ENCODE measurements around the gene UBE2C. TPM values are rescaled to one million over a fixed set of nuclear protein-coding genes. Genes with fewer than 3 reads are reported as not detected.

Gene UBE2C
- polyA plus RNA-seq, 1 donor from 2014 or later: 2.5 TPM

DNA sequence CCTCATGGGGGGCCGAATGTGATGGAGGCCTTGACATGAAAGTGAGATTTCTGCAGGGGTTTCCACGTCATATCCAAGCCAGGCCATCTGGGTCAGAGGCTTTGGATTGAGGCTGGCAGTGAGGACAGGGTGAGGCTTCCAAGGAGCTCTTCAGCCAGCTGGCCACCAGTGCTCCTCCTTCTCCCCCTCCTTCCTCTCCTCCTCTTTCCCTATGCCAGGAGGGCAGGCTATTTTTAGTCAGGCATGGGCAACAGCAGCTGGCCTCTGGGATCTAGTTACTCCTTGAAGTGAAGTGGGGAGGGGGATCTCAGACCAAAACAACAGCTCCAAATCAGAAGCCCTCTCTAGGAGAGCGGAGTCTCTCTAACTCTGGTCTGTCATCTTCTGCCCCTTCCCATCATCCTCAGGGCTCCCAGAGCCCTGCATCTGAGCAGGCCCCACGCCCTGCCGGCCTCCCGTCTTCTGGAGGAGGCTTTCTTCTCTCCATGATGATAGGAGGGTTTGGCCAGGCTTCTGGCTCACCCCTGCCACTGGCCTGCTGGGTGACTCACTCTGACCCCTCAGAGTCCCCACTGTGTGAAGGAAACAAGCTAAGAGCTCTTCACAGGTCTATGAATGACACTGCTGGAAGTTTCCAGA lies 14.1 kb downstream of the UBE2C start:
- no peaks in the 10 kb centered on the region for H3F3A ChIP-seq (ENCODE audit: insufficient read depth, low read length, poor library complexity, severe bottlenecking)
- no peaks in the 10 kb centered on the region for H3K9me2 ChIP-seq (ENCODE audit: insufficient read depth, low read length)
- H3K79me2 ChIP-seq (replicated peaks; ENCODE audit: insufficient read depth, low read length): no peaks in the 10 kb centered on the region
- no peak overlapping the region for H3K27ac ChIP-seq (ENCODE audit: low read length)
- H4K20me1 ChIP-seq (ENCODE audit: insufficient read depth): no peaks in the 10 kb centered on the region
- no peak overlapping the region for H3K9ac ChIP-seq (ENCODE audit: low read length)
- no peak overlapping the region for H3K4me2 ChIP-seq (ENCODE audit: low read length)
- H3K36me3 ChIP-seq (ENCODE audit: insufficient read depth, low read length): no peaks in the 10 kb centered on the region
- H2AFZ ChIP-seq (ENCODE audit: low read depth, low read length): no peak overlapping the region
- H3K9me3 ChIP-seq (ENCODE audit: low read length): no peaks in the 10 kb centered on the region
- no peak overlapping the region for H3K4me3 ChIP-seq (ENCODE audit: low read length)
- TF ChIP-seq EP300 (conservative IDR thresholded peaks at IDR 0.05; ENCODE audit: poor library complexity, severe bottlenecking) (no peak), TAF1 (IDR thresholded peaks at IDR 0.05; ENCODE audit: low read depth) (no peak), RAD21 (conservative IDR thresholded peaks at IDR 0.05) (no peak), MXI1 (conservative IDR thresholded peaks at IDR 0.05; ENCODE audit: poor library complexity, severe bottlenecking) (no peak)
- H3K27me3 ChIP-seq (ENCODE audit: insufficient read depth, low read depth, low read length): no peaks in the 10 kb centered on the region

DNA sequence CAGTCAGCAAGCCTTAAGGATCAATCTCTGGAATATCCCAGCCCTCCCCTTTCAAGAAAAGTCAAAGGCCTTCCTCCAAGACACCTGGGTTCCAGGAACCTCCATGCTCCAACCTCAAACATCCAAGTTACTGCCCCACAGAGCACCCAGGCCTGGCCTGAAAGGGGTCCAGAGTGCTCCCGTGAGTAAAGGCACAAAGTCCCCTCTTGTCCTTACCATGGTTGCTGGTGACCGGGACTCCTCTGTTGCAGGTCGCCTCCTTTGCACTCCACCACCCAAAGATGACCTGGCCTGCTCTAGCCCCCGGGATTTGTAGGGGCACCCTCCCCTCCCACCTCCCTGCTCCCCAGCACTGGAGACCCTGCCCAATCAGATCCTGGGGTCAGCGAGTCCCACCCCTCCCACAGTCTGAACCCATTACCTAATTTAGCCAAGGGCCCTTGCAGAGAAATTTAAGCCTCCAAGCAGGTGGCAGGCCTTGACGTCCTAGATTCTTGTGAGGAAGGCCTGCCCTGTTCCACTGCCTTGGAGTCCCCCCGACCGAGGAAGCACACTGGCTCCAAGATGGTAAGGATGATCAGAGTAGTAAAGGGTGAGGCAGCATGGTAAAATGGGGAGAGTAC lies 14.7 kb downstream of the UBE2C start, which contains the start of gene TNNC2:
Gene TNNC2 (minus strand): TSS at position 283 of the 623 bp plus-strand sequence. CDS start 64 bp downstream, at position 219.
- Histone ChIP-seq H4K20me1 (ENCODE audit: insufficient read depth) (no peaks in the 10 kb centered on the region), H3K79me2 (replicated peaks; ENCODE audit: insufficient read depth, low read length) (no peaks in the 10 kb centered on the region), H3K4me2 (ENCODE audit: low read length) (no peak within 1 kb of the TSS), H3K4me3 (ENCODE audit: low read length) (no peak within 1 kb of the TSS), H3F3A (ENCODE audit: insufficient read depth, low read length, poor library complexity, severe bottlenecking) (no peaks in the 10 kb centered on the region), H2AFZ (ENCODE audit: low read depth, low read length) (no peak within 1 kb of the TSS), H3K9ac (ENCODE audit: low read length) (no peak within 1 kb of the TSS), H3K9me3 (ENCODE audit: low read length) (no peaks in the 10 kb centered on the region), H3K27ac (ENCODE audit: low read length) (no peak within 1 kb of the TSS), H3K36me3 (ENCODE audit: insufficient read depth, low read length) (no peaks in the 10 kb centered on the region), H3K9me2 (ENCODE audit: insufficient read depth, low read length) (no peaks in the 10 kb centered on the region), H3K27me3 (ENCODE audit: insufficient read depth, low read depth, low read length) (no peaks in the 10 kb centered on the region)
- TF ChIP-seq MXI1 (conservative IDR thresholded peaks at IDR 0.05; ENCODE audit: poor library complexity, severe bottlenecking) (no peak), EP300 (conservative IDR thresholded peaks at IDR 0.05; ENCODE audit: poor library complexity, severe bottlenecking) (no peak), EZH2 (IDR thresholded peaks at IDR 0.05; ENCODE audit: borderline replicate concordance, insufficient read depth, low read length, poor library complexity, severe bottlenecking) (no peak), SMC3 (conservative IDR thresholded peaks at IDR 0.05; ENCODE audit: poor library complexity) (no peak), RAD21 (conservative IDR thresholded peaks at IDR 0.05) (no peak), TAF1 (IDR thresholded peaks at IDR 0.05; ENCODE audit: low read depth) (no peak), POLR2AphosphoS5 (IDR thresholded peaks at IDR 0.05) (no peak)
- TF ChIP-seq, protein P1, sequence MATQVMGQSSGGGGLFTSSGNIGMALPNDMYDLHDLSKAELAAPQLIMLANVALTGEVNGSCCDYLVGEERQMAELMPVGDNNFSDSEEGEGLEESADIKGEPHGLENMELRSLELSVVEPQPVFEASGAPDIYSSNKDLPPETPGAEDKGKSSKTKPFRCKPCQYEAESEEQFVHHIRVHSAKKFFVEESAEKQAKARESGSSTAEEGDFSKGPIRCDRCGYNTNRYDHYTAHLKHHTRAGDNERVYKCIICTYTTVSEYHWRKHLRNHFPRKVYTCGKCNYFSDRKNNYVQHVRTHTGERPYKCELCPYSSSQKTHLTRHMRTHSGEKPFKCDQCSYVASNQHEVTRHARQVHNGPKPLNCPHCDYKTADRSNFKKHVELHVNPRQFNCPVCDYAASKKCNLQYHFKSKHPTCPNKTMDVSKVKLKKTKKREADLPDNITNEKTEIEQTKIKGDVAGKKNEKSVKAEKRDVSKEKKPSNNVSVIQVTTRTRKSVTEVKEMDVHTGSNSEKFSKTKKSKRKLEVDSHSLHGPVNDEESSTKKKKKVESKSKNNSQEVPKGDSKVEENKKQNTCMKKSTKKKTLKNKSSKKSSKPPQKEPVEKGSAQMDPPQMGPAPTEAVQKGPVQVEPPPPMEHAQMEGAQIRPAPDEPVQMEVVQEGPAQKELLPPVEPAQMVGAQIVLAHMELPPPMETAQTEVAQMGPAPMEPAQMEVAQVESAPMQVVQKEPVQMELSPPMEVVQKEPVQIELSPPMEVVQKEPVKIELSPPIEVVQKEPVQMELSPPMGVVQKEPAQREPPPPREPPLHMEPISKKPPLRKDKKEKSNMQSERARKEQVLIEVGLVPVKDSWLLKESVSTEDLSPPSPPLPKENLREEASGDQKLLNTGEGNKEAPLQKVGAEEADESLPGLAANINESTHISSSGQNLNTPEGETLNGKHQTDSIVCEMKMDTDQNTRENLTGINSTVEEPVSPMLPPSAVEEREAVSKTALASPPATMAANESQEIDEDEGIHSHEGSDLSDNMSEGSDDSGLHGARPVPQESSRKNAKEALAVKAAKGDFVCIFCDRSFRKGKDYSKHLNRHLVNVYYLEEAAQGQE (IDR thresholded peaks at IDR 0.05; ENCODE audit: borderline replicate concordance): no peak
- TF ChIP-seq, protein P2, sequence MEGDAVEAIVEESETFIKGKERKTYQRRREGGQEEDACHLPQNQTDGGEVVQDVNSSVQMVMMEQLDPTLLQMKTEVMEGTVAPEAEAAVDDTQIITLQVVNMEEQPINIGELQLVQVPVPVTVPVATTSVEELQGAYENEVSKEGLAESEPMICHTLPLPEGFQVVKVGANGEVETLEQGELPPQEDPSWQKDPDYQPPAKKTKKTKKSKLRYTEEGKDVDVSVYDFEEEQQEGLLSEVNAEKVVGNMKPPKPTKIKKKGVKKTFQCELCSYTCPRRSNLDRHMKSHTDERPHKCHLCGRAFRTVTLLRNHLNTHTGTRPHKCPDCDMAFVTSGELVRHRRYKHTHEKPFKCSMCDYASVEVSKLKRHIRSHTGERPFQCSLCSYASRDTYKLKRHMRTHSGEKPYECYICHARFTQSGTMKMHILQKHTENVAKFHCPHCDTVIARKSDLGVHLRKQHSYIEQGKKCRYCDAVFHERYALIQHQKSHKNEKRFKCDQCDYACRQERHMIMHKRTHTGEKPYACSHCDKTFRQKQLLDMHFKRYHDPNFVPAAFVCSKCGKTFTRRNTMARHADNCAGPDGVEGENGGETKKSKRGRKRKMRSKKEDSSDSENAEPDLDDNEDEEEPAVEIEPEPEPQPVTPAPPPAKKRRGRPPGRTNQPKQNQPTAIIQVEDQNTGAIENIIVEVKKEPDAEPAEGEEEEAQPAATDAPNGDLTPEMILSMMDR (IDR thresholded peaks at IDR 0.05; ENCODE audit: poor library complexity, severe bottlenecking): no peak

Data from neural cell (in vitro differentiated cells).